GM12865 (cell line): Measurements from ENCODE around the gene MRPS10.

Experiments used
- DNase-seq: peaks from one replicate; pipeline ENCODE4 v3.0.0; 2010; ENCODE audit warnings: low read depth
- H3K4me3 ChIP-seq: 2 replicates; pipeline ENCODE4 v1.5.1; 2011; ENCODE audit warnings: mild to moderate bottlenecking, low read depth, low read length, control low read depth
- TF ChIP-seq, protein P1 (sequence below): IDR thresholded peaks from 2 replicates; pipeline ENCODE4 v1.5.1; 2011; ENCODE audit warnings: low read length, control low read depth, low read depth, inconsistent platforms; ENCODE audit not compliant: insufficient read depth; ENCODE audit errors: missing control alignments

Gene MRPS10

GRCh38 chr6:42260396-42260888 is 42.8 kb upstream of the MRPS10 start:
- no peak overlapping the region for H3K4me3 ChIP-seq
- no peak for DNase-seq

GRCh38 chr6:42259841-42260395 is 42.3 kb upstream of the MRPS10 start:
- TF ChIP-seq, protein P1, sequence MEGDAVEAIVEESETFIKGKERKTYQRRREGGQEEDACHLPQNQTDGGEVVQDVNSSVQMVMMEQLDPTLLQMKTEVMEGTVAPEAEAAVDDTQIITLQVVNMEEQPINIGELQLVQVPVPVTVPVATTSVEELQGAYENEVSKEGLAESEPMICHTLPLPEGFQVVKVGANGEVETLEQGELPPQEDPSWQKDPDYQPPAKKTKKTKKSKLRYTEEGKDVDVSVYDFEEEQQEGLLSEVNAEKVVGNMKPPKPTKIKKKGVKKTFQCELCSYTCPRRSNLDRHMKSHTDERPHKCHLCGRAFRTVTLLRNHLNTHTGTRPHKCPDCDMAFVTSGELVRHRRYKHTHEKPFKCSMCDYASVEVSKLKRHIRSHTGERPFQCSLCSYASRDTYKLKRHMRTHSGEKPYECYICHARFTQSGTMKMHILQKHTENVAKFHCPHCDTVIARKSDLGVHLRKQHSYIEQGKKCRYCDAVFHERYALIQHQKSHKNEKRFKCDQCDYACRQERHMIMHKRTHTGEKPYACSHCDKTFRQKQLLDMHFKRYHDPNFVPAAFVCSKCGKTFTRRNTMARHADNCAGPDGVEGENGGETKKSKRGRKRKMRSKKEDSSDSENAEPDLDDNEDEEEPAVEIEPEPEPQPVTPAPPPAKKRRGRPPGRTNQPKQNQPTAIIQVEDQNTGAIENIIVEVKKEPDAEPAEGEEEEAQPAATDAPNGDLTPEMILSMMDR = no peak
- no peak overlapping the region for H3K4me3 ChIP-seq
- DNase-seq = no peak

More at GRCh38 chr6:42260396-42260888, 42.8 kb upstream of the MRPS10 start:
- TF ChIP-seq, protein P1 = no peak

GRCh38 chr6:42259286-42259685 is 41.6 kb upstream of the MRPS10 start:
- TF ChIP-seq, protein P1 = no peak
- H3K4me3 ChIP-seq = no peak overlapping the region
- DNase-seq = no peak

DNA sequence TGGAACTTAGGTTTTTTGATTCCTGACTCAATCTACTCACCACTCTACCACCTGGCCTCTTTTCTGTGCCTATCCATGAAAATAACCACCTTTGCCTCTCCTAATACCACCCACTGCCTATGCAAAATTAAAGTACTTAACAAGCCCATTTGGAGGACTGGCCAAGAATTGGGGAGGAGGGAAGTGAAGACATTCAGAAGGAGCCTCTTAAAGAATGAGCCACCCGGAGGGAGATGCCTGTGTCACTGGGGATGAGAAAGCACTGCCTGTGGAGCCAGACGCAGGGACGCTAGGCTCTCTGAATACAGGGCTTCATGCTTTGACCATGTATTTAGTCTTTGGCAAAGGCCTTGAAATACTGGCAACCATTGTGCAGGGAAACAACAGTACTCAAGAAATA is 40.0 kb upstream of the MRPS10 start:
- H3K4me3 ChIP-seq = no peak overlapping the region
- DNase-seq = no peak
- TF ChIP-seq, protein P1 = no peak

- TF ChIP-seq, protein P1 = no peak
- DNase-seq = no peak
- H3K4me3 ChIP-seq = no peak overlapping the region
Measured at GRCh38 chr6:42257063-42257462, 39.4 kb upstream of the MRPS10 start.

- DNase-seq = no peak
- TF ChIP-seq, protein P1 = no peak
- no peak overlapping the region for H3K4me3 ChIP-seq
Measured at GRCh38 chr6:42255050-42255449, 37.4 kb upstream of the MRPS10 start.

DNA sequence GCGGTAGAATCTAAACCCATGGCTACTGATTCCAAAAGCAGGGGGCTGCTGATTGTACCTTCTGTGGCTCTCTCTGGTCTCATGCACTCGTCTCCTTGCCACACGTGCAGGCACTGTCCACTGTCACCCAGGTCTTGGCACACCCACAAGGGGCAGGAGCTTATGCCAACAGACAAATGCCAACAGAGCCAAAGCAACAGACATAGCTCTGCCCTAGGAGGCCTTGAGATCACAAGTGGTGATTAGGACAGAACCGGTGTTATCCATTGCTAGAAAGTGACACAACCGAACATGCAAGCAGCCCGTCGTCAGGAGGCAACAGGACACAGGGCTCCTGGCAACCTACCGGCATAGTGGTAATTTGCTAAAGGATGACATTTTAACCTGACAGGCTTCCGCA is 36.8 kb upstream of the MRPS10 start:
- TF ChIP-seq, protein P1 = no peak
- no peak overlapping the region for H3K4me3 ChIP-seq
- no peak for DNase-seq
